ENCODE results near the gene F7. TPM values are rescaled to one million over a fixed set of nuclear protein-coding genes. Genes with fewer than 3 reads are reported as not detected.

Gene F7
- total RNA-seq, 1 experiment from 2014 or later, result 0.26 TPM

GRCh38 chr13:113074876-113075275 lies 30.7 kb upstream of the F7 start:
- 0 out of 2 replicates have a peak, but pooled peaks cover 5% of the 10 kb centered on the region for H3K36me3 Mint-ChIP-seq
- ATAC-seq (no peak), DNase-seq (ENCODE audit: low spot score) (no peak)
- POLR2A ChIA-PET, result no interaction called here
- no peaks in the 10 kb centered on the region for H3K27me3 Mint-ChIP-seq (ENCODE audit: low read depth)
- H3K27ac Mint-ChIP-seq, result no peak overlapping the region
- peaks cover 4% of the 10 kb centered on the region; the same call in 1 of the 2 replicates for H3K4me1 Mint-ChIP-seq
- H3K4me3 Mint-ChIP-seq, result no peak overlapping the region
- CTCF ChIA-PET, result interaction anchor here (3.4 kb wide), 1 partner anchor 11 kb away, joined by 17 read pairs; no protein-coding TSS in a partner anchor
- TF ChIP-seq ARID4B (CRISPR knock-in tag; IDR thresholded peaks at IDR 0.05; ENCODE audit: borderline replicate concordance) (no peak), PRRX2 (CRISPR knock-in tag; IDR thresholded peaks at IDR 0.05) (no peak), ZNF138 (CRISPR knock-in tag; conservative IDR thresholded peaks at IDR 0.05) (no peak), EMX1 (CRISPR knock-in tag; IDR thresholded peaks at IDR 0.05) (no peak), MYBL2 (CRISPR knock-in tag; IDR thresholded peaks at IDR 0.05) (no peak), ZNF219 (CRISPR knock-in tag; IDR thresholded peaks at IDR 0.05; ENCODE audit: borderline replicate concordance) (no peak), USF1 (CRISPR knock-in tag; IDR thresholded peaks at IDR 0.05) (no peak), ZNF263 (CRISPR knock-in tag; IDR thresholded peaks at IDR 0.05; ENCODE audit: low read depth) (no peak), ZNF423 (CRISPR knock-in tag; IDR thresholded peaks at IDR 0.05) (no peak)
- H3K9me3 Mint-ChIP-seq, result no peaks in the 10 kb centered on the region

GRCh38 chr13:113075711-113076110 lies 29.9 kb upstream of the F7 start:
- H3K4me3 Mint-ChIP-seq, result no peak overlapping the region
- 0 out of 2 replicates have a peak overlapping the region, but pooled peaks have one; percentile 57 for H3K27ac Mint-ChIP-seq
- ATAC-seq (no peak), DNase-seq (ENCODE audit: low spot score) (no peak)
- no peaks in the 10 kb centered on the region for H3K9me3 Mint-ChIP-seq
- no peaks in the 10 kb centered on the region for H3K4me1 Mint-ChIP-seq
- no peak for TF ChIP-seq TCF7 (CRISPR knock-in tag; IDR thresholded peaks at IDR 0.05; ENCODE audit: low read depth)
- TF ChIP-seq ZBTB21 (CRISPR knock-in tag; IDR thresholded peaks at IDR 0.05; ENCODE audit: borderline replicate concordance), result no peak
- TF ChIP-seq ZNF671 (CRISPR knock-in tag; IDR thresholded peaks at IDR 0.05), result no peak
- TF ChIP-seq AR (CRISPR knock-in tag; IDR thresholded peaks at IDR 0.05), result no peak
- no peak for TF ChIP-seq ZNF263 (CRISPR knock-in tag; IDR thresholded peaks at IDR 0.05; ENCODE audit: low read depth)
- H3K36me3 Mint-ChIP-seq, result 0 out of 2 replicates have a peak, but pooled peaks cover 5% of the 10 kb centered on the region
- CTCF ChIA-PET, result interaction anchor here (3.4 kb wide), 1 partner anchor 10 kb away, joined by 17 read pairs; no protein-coding TSS in a partner anchor
- POLR2A ChIA-PET, result no interaction called here
- H3K27me3 Mint-ChIP-seq (ENCODE audit: low read depth), result no peaks in the 10 kb centered on the region

GRCh38 chr13:113076681-113077401 lies 28.8 kb upstream of the F7 start:
- no peaks in the 10 kb centered on the region for H3K27me3 Mint-ChIP-seq (ENCODE audit: low read depth)
- peak overlapping the region; percentile 83; the same call in 1 of the 2 replicates for H3K27ac Mint-ChIP-seq
- ChIA-PET CTCF (interaction anchor here (1.5 to 3.4 kb wide), 2 partner anchors 9 to 47 kb away, joined by 4 to 17 read pairs; no protein-coding TSS in a partner anchor), POLR2A (no interaction called here)
- H3K36me3 Mint-ChIP-seq, result no peaks in the 10 kb centered on the region
- no peak overlapping the region for H3K4me3 Mint-ChIP-seq
- no peaks in the 10 kb centered on the region for H3K4me1 Mint-ChIP-seq
- DNase-seq (ENCODE audit: low spot score), result no peak
- ATAC-seq, result no peak
- no peaks in the 10 kb centered on the region for H3K9me3 Mint-ChIP-seq
- TF ChIP-seq ZNF121 (CRISPR knock-in tag; IDR thresholded peaks at IDR 0.05) (no peak), HMGXB4 (CRISPR knock-in tag; IDR thresholded peaks at IDR 0.05) (no peak), ZNF232 (CRISPR knock-in tag; IDR thresholded peaks at IDR 0.05) (no peak), RELA (CRISPR knock-in tag; IDR thresholded peaks at IDR 0.05; ENCODE audit: borderline replicate concordance) (no peak), ATF6 (CRISPR knock-in tag; IDR thresholded peaks at IDR 0.05) (no peak)

Measured in WTC11 (cell line).